Measurements from ENCODE around the gene BAHCC1. TPM values are rescaled to one million over a fixed set of nuclear protein-coding genes. Genes with fewer than 3 reads are reported as not detected.
A peak's percentile ranks its signal among the peaks of the same experiment; 100 is the strongest.

The BAHCC1 gene
- polyA plus RNA-seq, 1 donor from 2014 or later, result 14.2 TPM

GRCh38 chr17:81494626-81495377, 99.5 kb downstream of the BAHCC1 start:
- no peak overlapping the region for H2AFZ ChIP-seq (ENCODE audit: low read depth, low read length)
- no peak overlapping the region for H3K27ac ChIP-seq (ENCODE audit: low read length)
- peaks cover 6% of the 10 kb centered on the region for H3K79me2 ChIP-seq (replicated peaks; ENCODE audit: insufficient read depth, low read length)
- H3K9me3 ChIP-seq (ENCODE audit: low read length), result no peaks in the 10 kb centered on the region
- H3K36me3 ChIP-seq (ENCODE audit: insufficient read depth, low read length), result no peaks in the 10 kb centered on the region
- no peak overlapping the region for H3K4me2 ChIP-seq (ENCODE audit: low read length)
- H3K9me2 ChIP-seq (ENCODE audit: insufficient read depth, low read length), result no peaks in the 10 kb centered on the region
- no peaks in the 10 kb centered on the region for H3K27me3 ChIP-seq (ENCODE audit: insufficient read depth, low read depth, low read length)
- no peak overlapping the region for H3K4me3 ChIP-seq (ENCODE audit: low read length)
- no peaks in the 10 kb centered on the region for H4K20me1 ChIP-seq (ENCODE audit: insufficient read depth)
- H3K9ac ChIP-seq (ENCODE audit: low read length), result peak overlapping the region; percentile 9
- no peak for TF ChIP-seq MXI1 (conservative IDR thresholded peaks at IDR 0.05; ENCODE audit: poor library complexity, severe bottlenecking)
- no peak for TF ChIP-seq POLR2AphosphoS5 (IDR thresholded peaks at IDR 0.05)
- TF ChIP-seq TAF1 (IDR thresholded peaks at IDR 0.05; ENCODE audit: low read depth), result no peak
- TF ChIP-seq SMC3 (conservative IDR thresholded peaks at IDR 0.05; ENCODE audit: poor library complexity), result no peak
- no peak for TF ChIP-seq RAD21 (conservative IDR thresholded peaks at IDR 0.05)
- no peak for TF ChIP-seq EP300 (conservative IDR thresholded peaks at IDR 0.05; ENCODE audit: poor library complexity, severe bottlenecking)
- TF ChIP-seq EZH2 (IDR thresholded peaks at IDR 0.05; ENCODE audit: borderline replicate concordance, insufficient read depth, low read length, poor library complexity, severe bottlenecking), result no peak
- TF ChIP-seq REST (IDR thresholded peaks at IDR 0.05; ENCODE audit: borderline replicate concordance), result no peak
- no peak for TF ChIP-seq CTCF (IDR thresholded peaks at IDR 0.05; ENCODE audit: poor library complexity, severe bottlenecking)
- H3F3A ChIP-seq (ENCODE audit: insufficient read depth, low read length, poor library complexity, severe bottlenecking), result no peaks in the 10 kb centered on the region

- H2AFZ ChIP-seq (ENCODE audit: low read depth, low read length), result no peak overlapping the region
- H3F3A ChIP-seq (ENCODE audit: insufficient read depth, low read length, poor library complexity, severe bottlenecking), result no peaks in the 10 kb centered on the region
- H3K9me3 ChIP-seq (ENCODE audit: low read length), result no peaks in the 10 kb centered on the region
- no peaks in the 10 kb centered on the region for H3K9me2 ChIP-seq (ENCODE audit: insufficient read depth, low read length)
- no peaks in the 10 kb centered on the region for H4K20me1 ChIP-seq (ENCODE audit: insufficient read depth)
- H3K36me3 ChIP-seq (ENCODE audit: insufficient read depth, low read length), result no peaks in the 10 kb centered on the region
- no peak overlapping the region for H3K27ac ChIP-seq (ENCODE audit: low read length)
- no peaks in the 10 kb centered on the region for H3K27me3 ChIP-seq (ENCODE audit: insufficient read depth, low read depth, low read length)
- no peak overlapping the region for H3K4me2 ChIP-seq (ENCODE audit: low read length)
- no peaks in the 10 kb centered on the region for H3K79me2 ChIP-seq (replicated peaks; ENCODE audit: insufficient read depth, low read length)
- H3K9ac ChIP-seq (ENCODE audit: low read length), result no peak overlapping the region
- TF ChIP-seq SMC3 (conservative IDR thresholded peaks at IDR 0.05; ENCODE audit: poor library complexity) (no peak), TAF1 (IDR thresholded peaks at IDR 0.05; ENCODE audit: low read depth) (no peak), EZH2 (IDR thresholded peaks at IDR 0.05; ENCODE audit: borderline replicate concordance, insufficient read depth, low read length, poor library complexity, severe bottlenecking) (no peak), REST (IDR thresholded peaks at IDR 0.05; ENCODE audit: borderline replicate concordance) (no peak), MXI1 (conservative IDR thresholded peaks at IDR 0.05; ENCODE audit: poor library complexity, severe bottlenecking) (no peak), RAD21 (conservative IDR thresholded peaks at IDR 0.05) (no peak), POLR2AphosphoS5 (IDR thresholded peaks at IDR 0.05) (no peak), EP300 (conservative IDR thresholded peaks at IDR 0.05; ENCODE audit: poor library complexity, severe bottlenecking) (no peak), CTCF (IDR thresholded peaks at IDR 0.05; ENCODE audit: poor library complexity, severe bottlenecking) (no peak)
- H3K4me3 ChIP-seq (ENCODE audit: low read length), result no peak overlapping the region
These were observed 103.8 kb downstream of the BAHCC1 start for GRCh38 chr17:81498953-81499600.
